CD4-positive, alpha-beta T cell treated with Interferon alpha-2 for 1 hour (primary cell): ENCODE measurements around the gene CTSS.

Experiments used
- DNase-seq, 2 donors: peaks; one replicate each; pipeline ENCODE4 v3.0.0-alpha.2; 2020 to 2022

The CTSS gene

DNA sequence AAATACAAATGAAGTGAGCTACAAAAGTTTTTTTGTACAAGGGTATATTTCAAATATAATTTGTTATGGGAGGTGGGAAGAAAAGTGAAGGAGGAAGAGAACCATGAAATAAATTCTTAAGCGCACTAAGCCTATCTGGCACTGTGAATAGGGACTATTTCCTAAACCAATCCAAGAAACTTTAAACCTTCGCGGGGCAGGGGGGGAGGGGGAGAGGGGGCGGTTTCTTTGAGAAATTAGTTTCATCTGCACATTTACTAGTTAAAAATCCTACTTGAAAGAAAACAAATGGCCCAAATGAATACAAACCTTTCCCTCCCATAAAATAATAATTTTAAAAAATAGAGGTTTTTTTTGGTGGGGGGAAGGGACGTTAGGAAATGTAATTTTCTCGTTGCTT lies 69.0 kb downstream of the CTSS start:
- DNase-seq: peak in 1 of 2 donors; percentile 11

DNA sequence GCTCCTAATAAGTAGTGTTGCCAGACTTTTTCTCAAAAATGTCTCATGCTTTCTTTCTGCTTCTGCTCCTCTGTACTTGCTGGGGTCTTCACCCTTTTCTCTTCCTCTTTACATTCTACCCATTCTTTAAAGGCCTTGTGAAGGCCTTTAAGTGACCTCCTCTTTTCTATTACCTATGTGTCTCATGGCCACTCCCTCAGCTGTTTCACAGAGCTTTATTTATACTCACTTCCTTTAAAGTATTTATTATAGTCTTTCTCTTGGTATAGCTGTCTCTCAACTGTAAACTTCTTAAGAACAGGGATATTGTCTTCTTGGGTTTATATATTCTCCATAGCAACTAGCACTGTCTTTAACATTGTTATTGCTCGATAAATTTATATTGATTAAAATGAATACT lies 69.4 kb downstream of the CTSS start:
- DNase-seq: no peak

DNA sequence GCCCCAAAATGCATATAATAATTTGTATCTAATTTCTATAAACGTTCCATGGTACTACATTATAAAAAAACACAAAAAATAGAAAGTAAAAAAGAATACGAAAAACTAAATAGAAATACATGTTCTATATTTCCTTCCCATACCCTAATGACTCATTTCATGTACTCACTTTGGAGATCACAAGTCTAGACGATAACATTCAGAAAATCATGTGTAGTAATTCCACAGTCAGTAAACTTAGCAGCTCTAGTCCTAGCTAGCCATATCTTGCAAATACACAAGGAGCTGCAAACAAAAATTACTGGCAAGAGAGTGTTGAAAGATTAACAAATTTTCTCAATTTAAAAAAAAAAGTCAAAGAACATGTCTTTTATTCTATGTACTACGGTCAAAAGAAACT lies 70.0 kb downstream of the CTSS start:
- no peak for DNase-seq

DNA sequence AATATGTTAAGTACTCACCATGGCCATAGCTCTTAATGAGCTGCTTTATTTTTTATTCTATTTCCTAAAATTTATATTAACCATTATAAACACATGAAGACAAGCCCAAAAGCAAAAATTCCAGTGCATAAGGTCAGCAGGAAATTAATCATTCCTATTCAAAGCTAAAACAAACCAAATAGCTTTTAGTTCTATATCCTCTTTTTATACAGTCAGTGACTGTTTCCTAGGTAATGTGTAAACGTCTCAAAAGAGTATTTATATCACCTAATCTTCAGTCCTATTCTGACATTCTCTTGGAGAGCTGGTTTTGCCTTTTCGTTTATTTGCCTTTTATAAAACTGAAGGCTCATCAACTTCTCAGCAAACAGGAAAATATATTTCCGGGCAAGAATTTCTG lies 72.9 kb downstream of the CTSS start:
- no peak for DNase-seq

- DNase-seq: no peak
Measured at GRCh38 chr1:150688763-150689162, 76.8 kb downstream of the CTSS start.

GRCh38 chr1:150686275-150686674 lies 79.3 kb downstream of the CTSS start:
- no peak for DNase-seq

DNA sequence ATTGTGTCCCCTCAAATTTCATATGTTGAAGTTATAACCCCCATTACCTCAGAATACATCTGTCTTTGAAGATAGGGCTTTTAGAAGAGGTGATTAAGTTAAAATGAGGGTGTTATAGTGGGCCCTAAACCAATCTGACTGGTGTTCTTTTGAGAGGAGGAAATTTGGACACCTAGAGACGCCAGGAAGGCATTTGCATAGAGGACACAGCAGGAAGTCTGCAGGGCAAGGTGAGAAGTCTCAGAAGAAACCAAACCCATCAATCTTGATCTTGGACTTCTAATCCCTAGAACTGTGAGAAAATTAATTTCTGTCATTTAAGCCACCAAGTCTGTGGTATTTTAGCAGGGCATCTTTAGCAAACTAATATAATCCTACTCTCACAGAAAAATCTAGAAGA lies 81.7 kb downstream of the CTSS start:
- peak in 1 of 2 donors; percentile 22 for DNase-seq
